ENCODE results near the gene NFIA. TPM values are rescaled to one million over a fixed set of nuclear protein-coding genes. Genes with fewer than 3 reads are reported as not detected.

The NFIA gene
- total and polyA plus RNA-seq, 8 donors = 9.6 to 108 (median 37.2) TPM

- no peaks in the 10 kb centered on the region for H3K36me3 ChIP-seq
- H3K9me3 ChIP-seq = no peaks in the 10 kb centered on the region
- H3K4me1 ChIP-seq = peaks cover 7 to 64% (median 36%) of the 10 kb centered on the region in 4 donors
- no peak overlapping the region for H3K4me3 ChIP-seq
- WGBS, 5 donors = 92 to 97% (median 95%) methylated on average over 8 to 9 of the region's 9 CpGs
- no peak overlapping the region for H3K27ac ChIP-seq
- no peaks in the 10 kb centered on the region for H3K27me3 ChIP-seq
- TF ChIP-seq, protein P1, sequence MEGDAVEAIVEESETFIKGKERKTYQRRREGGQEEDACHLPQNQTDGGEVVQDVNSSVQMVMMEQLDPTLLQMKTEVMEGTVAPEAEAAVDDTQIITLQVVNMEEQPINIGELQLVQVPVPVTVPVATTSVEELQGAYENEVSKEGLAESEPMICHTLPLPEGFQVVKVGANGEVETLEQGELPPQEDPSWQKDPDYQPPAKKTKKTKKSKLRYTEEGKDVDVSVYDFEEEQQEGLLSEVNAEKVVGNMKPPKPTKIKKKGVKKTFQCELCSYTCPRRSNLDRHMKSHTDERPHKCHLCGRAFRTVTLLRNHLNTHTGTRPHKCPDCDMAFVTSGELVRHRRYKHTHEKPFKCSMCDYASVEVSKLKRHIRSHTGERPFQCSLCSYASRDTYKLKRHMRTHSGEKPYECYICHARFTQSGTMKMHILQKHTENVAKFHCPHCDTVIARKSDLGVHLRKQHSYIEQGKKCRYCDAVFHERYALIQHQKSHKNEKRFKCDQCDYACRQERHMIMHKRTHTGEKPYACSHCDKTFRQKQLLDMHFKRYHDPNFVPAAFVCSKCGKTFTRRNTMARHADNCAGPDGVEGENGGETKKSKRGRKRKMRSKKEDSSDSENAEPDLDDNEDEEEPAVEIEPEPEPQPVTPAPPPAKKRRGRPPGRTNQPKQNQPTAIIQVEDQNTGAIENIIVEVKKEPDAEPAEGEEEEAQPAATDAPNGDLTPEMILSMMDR (IDR thresholded peaks at IDR 0.05) = no peak
- TF ChIP-seq POLR2AphosphoS5 (IDR thresholded peaks at IDR 0.05) (no peak), POLR2A (IDR thresholded peaks at IDR 0.05) (no peak), EP300 (IDR thresholded peaks at IDR 0.05) (no peak)
- no peak for DNase-seq
- intact Hi-C loops (cut with DNase I; ENCODE audit: low total_unique reads) = no loop called here
Observed at GRCh38 chr1:61225478-61225877, 143.1 kb downstream of the NFIA start.

- Histone ChIP-seq H3K27me3 (no peaks in the 10 kb centered on the region), H3K27ac (peak overlapping the region in 4 of 5 donors; percentile 28 to 52 (median 48)), H3K36me3 (no peaks in the 10 kb centered on the region), H3K9me3 (no peaks in the 10 kb centered on the region), H3K4me1 (peaks cover 7 to 55% (median 32%) of the 10 kb centered on the region in 4 donors), H3K4me3 (peak overlapping the region in 1 of 4 donors; percentile 8)
- DNase-seq = peak; percentile 24 to 67
- 52 to 62% (median 58%) methylated on average over 12 of the region's 12 CpGs for WGBS, 5 donors
- TF ChIP-seq POLR2A (IDR thresholded peaks at IDR 0.05) (no peak), POLR2AphosphoS5 (IDR thresholded peaks at IDR 0.05) (peak in 1 of 3 donors; percentile 18), EP300 (IDR thresholded peaks at IDR 0.05) (no peak)
- TF ChIP-seq, protein P1 (IDR thresholded peaks at IDR 0.05) = no peak
- intact Hi-C loops (cut with DNase I; ENCODE audit: low total_unique reads) = no loop called here
Observed at GRCh38 chr1:61226791-61227567, 144.6 kb downstream of the NFIA start.

DNA sequence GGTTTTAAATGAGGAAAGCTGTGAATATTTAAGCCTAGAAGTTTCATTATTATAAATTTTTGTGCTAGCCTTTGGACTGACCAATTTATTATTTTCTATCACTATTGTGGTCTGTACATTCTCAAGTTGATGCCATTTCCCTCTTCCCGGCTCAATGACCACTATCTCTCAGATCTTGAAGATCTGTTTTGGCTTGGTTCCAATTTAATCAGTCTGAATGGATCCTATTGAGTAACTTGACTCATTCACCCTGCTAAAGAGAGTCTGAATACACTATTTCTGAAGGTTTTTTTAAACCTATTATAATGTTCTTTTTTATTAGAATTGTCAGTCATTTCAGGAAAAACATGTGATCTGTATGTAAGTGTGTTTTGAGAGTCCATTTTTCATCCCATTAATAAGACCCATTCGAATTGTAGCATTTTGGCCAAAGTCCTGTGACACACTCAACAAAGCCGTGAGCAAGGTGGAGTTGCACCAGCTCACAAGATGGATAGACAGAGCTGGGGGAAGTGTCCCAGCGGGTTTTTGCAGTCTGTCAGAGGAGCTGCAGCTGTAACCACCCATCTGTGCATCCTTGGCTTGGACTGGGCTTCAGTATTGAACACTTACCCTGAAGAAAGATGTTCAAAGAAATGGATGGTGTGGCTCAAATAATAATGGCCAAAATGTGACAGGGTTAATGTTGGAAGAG, 145.6 kb downstream of the NFIA start:
- H3K27ac ChIP-seq = peak overlapping the region in 1 of 5 donors; percentile 45
- TF ChIP-seq, protein P1 (IDR thresholded peaks at IDR 0.05) = no peak
- no peak for TF ChIP-seq POLR2A (IDR thresholded peaks at IDR 0.05)
- TF ChIP-seq POLR2AphosphoS5 (IDR thresholded peaks at IDR 0.05) = no peak
- TF ChIP-seq EP300 (IDR thresholded peaks at IDR 0.05) = no peak
- no peaks in the 10 kb centered on the region for H3K36me3 ChIP-seq
- intact Hi-C loops (cut with DNase I; ENCODE audit: low total_unique reads) = no loop called here
- no peaks in the 10 kb centered on the region for H3K9me3 ChIP-seq
- H3K4me3 ChIP-seq = no peak overlapping the region
- peaks cover 7 to 48% (median 29%) of the 10 kb centered on the region in 4 donors for H3K4me1 ChIP-seq
- H3K27me3 ChIP-seq = no peaks in the 10 kb centered on the region
- 79 to 84% (median 83%) methylated on average over 4 of the region's 4 CpGs for WGBS, 5 donors
- no peak for DNase-seq

DNA sequence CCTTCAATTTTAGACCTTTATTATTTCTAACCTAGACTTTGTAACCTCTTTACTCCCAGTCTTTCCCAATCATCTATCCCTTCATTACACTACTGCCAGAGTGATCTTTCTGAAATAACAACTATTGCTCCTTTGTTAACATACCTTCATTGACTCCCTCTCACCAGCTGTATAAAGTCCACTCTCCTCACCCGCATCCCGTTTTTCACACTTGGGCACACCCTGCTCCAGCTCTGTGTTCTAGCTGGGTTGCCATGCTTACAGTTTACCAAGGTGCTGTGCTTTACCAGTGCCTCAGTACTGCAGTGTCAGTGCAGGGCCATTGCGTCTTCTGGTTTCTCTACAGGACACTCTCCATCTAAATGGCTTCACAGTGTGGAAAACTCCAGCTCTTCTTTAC, 148.2 kb downstream of the NFIA start:
- TF ChIP-seq POLR2AphosphoS5 (IDR thresholded peaks at IDR 0.05) (no peak), EP300 (IDR thresholded peaks at IDR 0.05) (no peak), POLR2A (IDR thresholded peaks at IDR 0.05) (no peak)
- TF ChIP-seq, protein P1 (IDR thresholded peaks at IDR 0.05) = no peak
- intact Hi-C loops (cut with DNase I; ENCODE audit: low total_unique reads) = no loop called here
- Histone ChIP-seq H3K4me3 (no peak overlapping the region), H3K36me3 (no peaks in the 10 kb centered on the region), H3K9me3 (no peaks in the 10 kb centered on the region), H3K27ac (no peak overlapping the region), H3K27me3 (no peaks in the 10 kb centered on the region), H3K4me1 (peaks cover 7 to 32% (median 23%) of the 10 kb centered on the region in 4 donors)
- DNase-seq = peak in 1 of 2 donors; percentile 44
- WGBS, 5 donors = 55 to 88% (median 77%) methylated on average over 3 of the region's 3 CpGs
